HCT116 (cell line): ENCODE data around the gene COBL. TPM values are rescaled to one million over a fixed set of nuclear protein-coding genes. Genes with fewer than 3 reads are reported as not detected.

Experiments
- ATAC-seq: fragments of 200-7000 bp; cut with Tn5 transposase; 2 replicates; pipeline ENCODE4 v1.9.1; 2020; ENCODE audit warnings: mild to moderate bottlenecking, moderate library complexity
- BruUV-seq: library from RNA; stranded (reverse); fragments of 400-500 nt; replicated peaks from 2 replicates; lab custom pipeline; 2021; lab: Mats Ljungman, UMichigan
- CTCF ChIA-PET: fragments of 300-600 bp; sonication (Branson Sonifier 250); formaldehyde crosslinking; loops from one replicate; lab custom pipeline; 2021; ENCODE audit warnings: antibody characterized with exemption; lab: Charles Lee
- POLR2A ChIA-PET: fragments of 300-600, 350-600 bp; sonication (Branson Sonifier 250); formaldehyde crosslinking; loops from one replicate; lab custom pipeline; 2021; ENCODE audit warnings: antibody characterized with exemption; lab: Charles Lee
- RAD21 ChIA-PET, 2 experiments: fragments of 300-600 bp; sonication (Branson Sonifier 250); formaldehyde crosslinking; loops; one replicate each; lab custom pipeline; 2023; ENCODE audit warnings: low total read pairs in 2 of 2; ENCODE audit not compliant: uncharacterized antibody in 2 of 2, unreplicated experiment in 2 of 2, low non-redundant PET in 1 of 2; lab: Charles Lee
- DNase-seq: peaks from one replicate; pipeline ENCODE4 v3.0.0-alpha.2; 2010; ENCODE audit warnings: low read depth, low spot score
- H2AFZ ChIP-seq: fragments of 200-600 bp; shearing (Covaris generic), sonication (generic); 2 replicates; pipeline ENCODE4 v1.6.1; 2017; ENCODE audit warnings: low read depth, mixed run types, mixed read lengths, antibody characterized with exemption, low read length; ENCODE audit not compliant: poor library complexity, severe bottlenecking
- H3K27ac ChIP-seq: 2 replicates; pipeline ENCODE4 v1.5.1; 2012; ENCODE audit warnings: low read depth, low read length
- H3K27me3 ChIP-seq: fragments of 200-600 bp; sonication (generic); 2 replicates; pipeline ENCODE4 v1.6.1; 2016; ENCODE audit warnings: mixed run types, low read length, mixed read lengths; ENCODE audit not compliant: insufficient read depth
- H3K36me3 ChIP-seq, 2 experiments: fragments of 200-500 bp in 1 of 2; fragments of 200-600 bp in 1 of 2; sonication (Bioruptor generic) in 1 of 2; sonication (generic) in 1 of 2; 2 replicates each; pipeline versions ENCODE4 v1.5.1 to v1.6.1; 2014 to 2016; ENCODE audit warnings: low read length in 2 of 2, inconsistent platforms in 1 of 2, mixed read lengths in 1 of 2, mixed run types in 1 of 2; ENCODE audit not compliant: insufficient read depth in 2 of 2, control insufficient read depth in 1 of 2
- H3K4me1 ChIP-seq, 2 experiments: fragments of 200-600 bp in 1 of 2; sonication (generic) in 1 of 2; 2 replicates each; pipeline versions ENCODE4 v1.5.1 to v1.6.1; 2012 to 2017; ENCODE audit warnings: low read length in 2 of 2, inconsistent platforms in 1 of 2, mild to moderate bottlenecking in 1 of 2, mixed read lengths in 1 of 2, mixed run types in 1 of 2, moderate library complexity in 1 of 2; ENCODE audit not compliant: insufficient read depth in 2 of 2, control insufficient read depth in 1 of 2
- H3K4me2 ChIP-seq: fragments of 200-600 bp; sonication (generic); 2 replicates; pipeline ENCODE4 v1.6.1; 2017; ENCODE audit warnings: mixed run types, low read length, mixed read lengths
- H3K4me3 ChIP-seq, 2 experiments: fragments of 200-600 bp in 1 of 2; sonication (generic) in 1 of 2; replicated peaks in 1 of 2; 2 replicates each; pipeline ENCODE4 v1.5.1; 2011 to 2016; ENCODE audit warnings: low read length in 2 of 2, control low read depth in 1 of 2, low read depth in 1 of 2, mild to moderate bottlenecking in 1 of 2, mixed read lengths in 1 of 2, mixed run types in 1 of 2
- H3K79me2 ChIP-seq: fragments of 200-600 bp; sonication (generic); 2 replicates; pipeline ENCODE4 v1.6.1; 2017; ENCODE audit warnings: mild to moderate bottlenecking, mixed run types, low read length, moderate library complexity, mixed read lengths; ENCODE audit not compliant: insufficient read depth
- H3K9ac ChIP-seq: fragments of 200-600 bp; sonication (generic); 2 replicates; pipeline ENCODE4 v1.6.1; 2016; ENCODE audit warnings: low read length, mixed read lengths
- H3K9me2 ChIP-seq: fragments of 200-600 bp; sonication (generic), shearing (Covaris generic); 2 replicates; pipeline ENCODE4 v1.6.1; 2017; ENCODE audit warnings: mixed run types, mild to moderate bottlenecking, moderate library complexity; ENCODE audit not compliant: insufficient read depth
- H3K9me3 ChIP-seq, 2 experiments: fragments of 200-500 bp in 1 of 2; fragments of 200-600 bp in 1 of 2; sonication (Bioruptor generic) in 1 of 2; sonication (generic) in 1 of 2; 2 replicates each; pipeline ENCODE4 v1.6.1; 2014 to 2017; ENCODE audit warnings: low read length in 2 of 2, mixed read lengths in 2 of 2, inconsistent platforms in 1 of 2, low read depth in 1 of 2, mild to moderate bottlenecking in 1 of 2, mixed run types in 1 of 2, moderate library complexity in 1 of 2; ENCODE audit not compliant: control insufficient read depth in 1 of 2, insufficient read depth in 1 of 2
- H4K20me1 ChIP-seq: fragments of 200-600 bp; sonication (generic), shearing (Covaris generic); 2 replicates; pipeline ENCODE4 v1.6.1; 2017; ENCODE audit warnings: mixed run types, mild to moderate bottlenecking, moderate library complexity; ENCODE audit not compliant: insufficient read depth
- ATF3 ChIP-seq: IDR thresholded peaks from 2 replicates; pipeline ENCODE4 v1.6.1; 2012
- CBX3 ChIP-seq: IDR thresholded peaks from 2 replicates; pipeline ENCODE4 v1.6.1; 2012; ENCODE audit warnings: low read depth
- CEBPB ChIP-seq: IDR thresholded peaks from 2 replicates; pipeline ENCODE4 v1.6.1; 2012; ENCODE audit warnings: low read depth
- CTCF ChIP-seq, 3 experiments: fragments of 200-600 bp in 1 of 3; sonication (generic) in 1 of 3; IDR thresholded peaks in 2 of 3; conservative IDR thresholded peaks in 1 of 3; 2 replicates each; pipeline ENCODE4 v1.5.1; 2012 to 2017; ENCODE audit warnings: low read depth in 2 of 3, low read length in 2 of 3, antibody characterized with exemption in 1 of 3, borderline replicate concordance in 1 of 3, control low read depth in 1 of 3, mild to moderate bottlenecking in 1 of 3, mixed read lengths in 1 of 3, mixed run types in 1 of 3, moderate library complexity in 1 of 3; ENCODE audit not compliant: insufficient read depth in 1 of 3
- EGR1 ChIP-seq: IDR thresholded peaks from 2 replicates; pipeline ENCODE4 v1.6.1; 2012; ENCODE audit warnings: low read depth
- EZH2phosphoT487 ChIP-seq: fragments of 200-600 bp; IDR thresholded peaks from 2 replicates; pipeline ENCODE4 v1.6.1; 2018; ENCODE audit warnings: antibody characterized with exemption, borderline replicate concordance
- FOSL1 ChIP-seq: IDR thresholded peaks from 2 replicates; pipeline ENCODE4 v1.6.1; 2012; ENCODE audit warnings: low read depth
- MAX ChIP-seq: IDR thresholded peaks from 2 replicates; pipeline ENCODE4 v1.6.1; 2012
- POLR2A ChIP-seq: IDR thresholded peaks from 2 replicates; pipeline ENCODE4 v1.7.0; 2011; ENCODE audit warnings: borderline replicate concordance; ENCODE audit not compliant: insufficient read depth, insufficient read length; ENCODE audit errors: extremely low read depth
- POLR2AphosphoS5 ChIP-seq: IDR thresholded peaks from 2 replicates; pipeline ENCODE4 v1.6.1; 2011; ENCODE audit warnings: mild to moderate bottlenecking, low read depth, low read length, moderate library complexity
- RAD21 ChIP-seq: IDR thresholded peaks from 2 replicates; pipeline ENCODE4 v1.6.1; 2012; ENCODE audit warnings: low read depth, mild to moderate bottlenecking
- REST ChIP-seq: IDR thresholded peaks from 2 replicates; pipeline ENCODE4 v1.6.1; 2012; ENCODE audit warnings: low read depth
- SP1 ChIP-seq: IDR thresholded peaks from 2 replicates; pipeline ENCODE4 v1.6.1; 2012; ENCODE audit warnings: low read depth
- TCF7L2 ChIP-seq: IDR thresholded peaks from 2 replicates; pipeline ENCODE4 v1.7.0; 2011; ENCODE audit warnings: borderline replicate concordance, inconsistent platforms; ENCODE audit not compliant: insufficient read depth, insufficient read length; ENCODE audit errors: extremely low read depth
- YY1 ChIP-seq: IDR thresholded peaks from 2 replicates; pipeline ENCODE4 v1.6.1; 2011; ENCODE audit warnings: low read length, low read depth, moderate library complexity, mild to moderate bottlenecking; ENCODE audit not compliant: insufficient replicate concordance; ENCODE audit errors: extremely low read depth
- ZBTB33 ChIP-seq: IDR thresholded peaks from 2 replicates; pipeline ENCODE4 v1.6.1; 2011; ENCODE audit warnings: mild to moderate bottlenecking, low read length, moderate library complexity; ENCODE audit not compliant: insufficient replicate concordance; ENCODE audit errors: extremely low read depth
- ZNF274 ChIP-seq: fragments of 200-500 bp; sonication (Bioruptor generic); IDR thresholded peaks from 2 replicates; pipeline ENCODE4 v1.6.1; 2014; ENCODE audit warnings: mild to moderate bottlenecking, low read depth, low read length, inconsistent platforms
- intact Hi-C: fragments of 100-400 bp; cut with micrococcal nuclease; formaldehyde crosslinking; loops from 2 replicates; pipeline ENCODE4 v1.10.0; 2022
- total RNA-seq: library from RNA; stranded (reverse); gene quantifications from one replicate; pipeline ENCODE4 v1.2.1, GENCODE V29; 2021; ENCODE audit not compliant: unreplicated experiment

The COBL gene
- total RNA-seq, 1 experiment from 2014 or later: 19.3 TPM

GRCh38 chr7:50988465-50988864, 328.1 kb downstream of the COBL start:
- H3K27ac ChIP-seq: no peak overlapping the region
- H3K27me3 ChIP-seq: no peaks in the 10 kb centered on the region
- TF ChIP-seq RAD21: no peak
- TF ChIP-seq TCF7L2: no peak
- no peak for TF ChIP-seq ZNF274
- no peak for TF ChIP-seq REST
- TF ChIP-seq POLR2A: no peak
- TF ChIP-seq ZBTB33: no peak
- TF ChIP-seq YY1: no peak
- TF ChIP-seq CBX3: no peak
- no peak for TF ChIP-seq POLR2AphosphoS5
- no peak for TF ChIP-seq CEBPB
- TF ChIP-seq CTCF (IDR thresholded peaks at IDR 0.05 in 2 of 3, conservative IDR thresholded peaks at IDR 0.05 in 1 of 3; ENCODE audit: borderline replicate concordance in 1 of 3, insufficient read depth in 1 of 3, low read depth in 2 of 3, low read length in 2 of 3): no peak
- no peak for TF ChIP-seq EZH2phosphoT487
- TF ChIP-seq EGR1: no peak
- no peak for TF ChIP-seq ATF3
- TF ChIP-seq SP1: no peak
- no peak for TF ChIP-seq MAX
- TF ChIP-seq FOSL1: no peak
- TF ChIP-seq, all 23 proteins: peak for 0
- H2AFZ ChIP-seq: no peak overlapping the region
- ATAC-seq (no peak), DNase-seq (no peak)
- ChIA-PET RAD21 (no interaction called here), POLR2A (no interaction called here), CTCF (interaction anchor here (1.7 kb wide), 1 partner anchor 10 kb away, joined by 5 read pairs; no protein-coding TSS in a partner anchor)
- no TSS peak for BruUV-seq
- no peaks in the 10 kb centered on the region for H3K9me2 ChIP-seq
- no peaks in the 10 kb centered on the region for H3K4me1 ChIP-seq
- H3K4me3 ChIP-seq: no peak overlapping the region
- no peak overlapping the region for H3K9ac ChIP-seq
- H4K20me1 ChIP-seq: no peaks in the 10 kb centered on the region
- no peaks in the 10 kb centered on the region for H3K79me2 ChIP-seq
- H3K36me3 ChIP-seq: no peaks in the 10 kb centered on the region
- H3K9me3 ChIP-seq: no peaks in the 10 kb centered on the region
- intact Hi-C loops: loop anchor here (10.0 kb wide), 1 partner anchor 294 kb away; no protein-coding TSS in a partner anchor
- no peak overlapping the region for H3K4me2 ChIP-seq
